COR-L47 (cell line): Measurements from ENCODE around the gene COL8A1.
A peak's percentile ranks its signal among the peaks of the same experiment; 100 is the strongest.

Experiments
- DNase-seq: peaks from one replicate; lab custom pipeline; 2025; lab: John Stamatoyannopoulos, UW

The COL8A1 gene

DNA sequence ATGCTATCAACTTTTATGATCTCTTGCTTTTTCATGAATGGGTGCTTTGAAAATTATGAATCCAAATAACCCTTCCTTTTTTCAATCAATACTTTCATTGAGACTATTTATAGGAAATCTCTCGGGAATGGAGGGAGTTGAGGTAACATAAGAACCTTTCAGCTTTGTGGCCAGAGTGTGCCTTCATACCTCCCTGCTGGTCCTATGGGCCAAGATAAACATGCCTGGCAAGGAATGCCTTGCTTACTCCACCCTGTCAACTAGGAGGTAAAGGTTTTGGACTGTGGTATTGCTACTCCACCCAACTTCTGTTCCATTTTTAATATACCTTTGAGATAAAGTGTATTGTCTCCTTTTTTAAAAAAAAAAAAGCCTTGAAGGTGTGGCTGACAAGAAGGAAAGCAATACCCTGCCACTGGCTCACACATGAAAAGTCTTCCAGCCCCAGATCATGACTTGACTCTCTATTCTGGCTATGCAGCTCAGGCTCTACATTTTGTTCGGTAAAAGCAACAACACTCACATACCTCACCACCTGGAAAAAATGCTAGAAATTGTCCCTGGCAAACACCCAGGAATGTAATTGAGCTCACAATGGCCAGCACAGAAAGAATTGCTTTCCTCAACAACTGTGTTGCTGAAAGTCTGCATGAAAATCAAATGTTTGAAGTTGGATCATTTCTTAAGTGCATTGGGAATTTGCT lies 35.8 kb downstream of the COL8A1 start:
- DNase-seq, result no peak

DNA sequence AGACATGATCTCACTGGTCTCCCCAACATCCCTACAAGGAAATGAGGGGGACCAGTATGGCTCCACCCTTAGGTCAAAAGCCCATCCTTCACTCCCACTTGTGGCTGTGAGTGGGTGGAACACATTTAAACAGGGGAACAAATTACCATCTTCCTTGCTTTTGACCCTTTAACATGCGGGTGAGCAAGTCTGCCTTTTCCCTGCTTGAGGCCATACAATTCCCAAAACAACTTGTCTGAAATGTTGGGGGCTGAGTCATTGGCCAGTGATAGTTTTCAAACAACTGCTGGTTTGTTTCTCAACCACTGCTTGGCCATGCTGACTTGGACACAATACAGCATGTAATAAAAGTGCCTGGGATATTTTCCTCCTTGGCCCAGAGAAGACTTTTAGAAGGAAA lies 39.6 kb downstream of the COL8A1 start:
- no peak for DNase-seq

DNA sequence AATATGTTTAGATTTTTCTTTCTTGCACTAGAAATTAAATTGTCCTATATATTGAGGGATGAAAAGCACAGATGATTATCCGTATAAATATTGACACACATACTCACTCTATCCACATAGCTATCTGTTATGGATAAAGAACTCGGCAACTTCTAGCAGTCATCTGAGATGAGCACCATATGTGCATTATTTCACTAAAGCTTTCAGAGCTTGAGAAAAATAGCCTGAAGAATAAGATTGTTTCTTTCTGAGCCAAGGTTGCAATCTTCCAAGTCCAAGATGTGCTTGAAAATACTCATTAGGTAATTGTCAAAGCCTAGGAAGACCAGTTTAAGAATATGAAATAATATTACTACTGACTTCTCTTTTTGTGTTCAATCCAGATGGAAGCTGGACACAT lies 40.5 kb downstream of the COL8A1 start:
- DNase-seq, result no peak

GRCh38 chr3:99681512-99681911 lies 43.1 kb downstream of the COL8A1 start:
- DNase-seq, result no peak

DNA sequence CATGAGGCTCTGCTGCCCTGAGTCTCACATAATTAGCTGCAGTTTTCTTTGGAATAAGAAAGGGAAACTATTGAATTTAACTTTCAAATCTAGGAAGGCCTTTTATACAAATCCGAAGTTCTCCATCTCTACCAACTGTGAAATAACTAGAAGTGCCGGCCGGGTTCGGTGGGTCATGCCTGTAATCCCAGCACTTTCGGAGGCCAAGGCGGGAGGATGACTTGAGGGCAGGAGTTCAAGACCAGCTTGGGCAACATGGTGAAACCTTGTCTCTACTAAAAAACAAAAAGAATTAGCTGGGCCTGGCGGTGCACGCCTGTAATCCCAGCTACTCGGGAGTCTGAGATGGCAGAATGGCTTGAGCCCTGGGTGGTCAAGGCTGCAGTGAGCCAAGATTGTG lies 43.6 kb downstream of the COL8A1 start:
- no peak for DNase-seq

DNA sequence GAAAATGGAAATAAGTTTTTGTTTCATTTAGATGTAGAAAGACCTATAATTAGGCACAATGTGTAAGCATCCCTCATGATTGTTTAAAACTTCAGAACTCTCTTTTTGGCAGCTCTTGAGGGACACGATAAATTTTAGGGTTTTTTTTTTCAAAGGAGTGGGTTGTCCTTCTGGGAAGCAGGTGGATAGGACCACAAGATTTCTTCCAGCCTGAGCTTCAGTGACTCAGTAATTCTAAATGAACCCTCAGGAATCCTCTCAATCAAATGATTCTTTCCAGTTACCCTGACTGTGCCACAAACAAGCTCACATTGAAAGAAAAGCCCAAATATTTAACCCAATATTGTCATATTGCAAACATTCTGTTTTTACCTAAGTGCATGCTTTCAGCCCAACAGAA lies 45.1 kb downstream of the COL8A1 start:
- DNase-seq, result no peak

- DNase-seq, result no peak
These were observed 45.5 kb downstream of the COL8A1 start for GRCh38 chr3:99683876-99684275.

DNA sequence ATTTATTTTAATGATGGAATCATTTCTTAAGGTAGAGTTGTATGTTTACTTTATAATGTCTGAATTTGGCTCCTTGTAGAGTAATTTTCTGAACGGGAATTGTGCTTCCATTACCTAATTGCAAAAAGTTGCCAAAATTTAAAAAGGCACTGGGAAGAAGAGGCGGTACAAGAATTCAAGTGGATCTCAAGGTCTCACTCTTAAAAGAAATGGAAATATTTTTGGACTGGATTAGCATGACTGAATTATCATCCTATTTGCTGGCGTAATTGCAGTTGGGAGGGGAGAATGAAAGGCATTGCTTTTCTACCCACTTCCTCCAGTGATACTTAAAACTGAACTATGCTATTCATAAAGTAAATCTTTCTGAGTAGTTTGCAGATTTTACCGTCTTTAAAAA lies 46.2 kb downstream of the COL8A1 start:
- no peak for DNase-seq

GRCh38 chr3:99686469-99686868 lies 48.1 kb downstream of the COL8A1 start:
- DNase-seq, result no peak

DNA sequence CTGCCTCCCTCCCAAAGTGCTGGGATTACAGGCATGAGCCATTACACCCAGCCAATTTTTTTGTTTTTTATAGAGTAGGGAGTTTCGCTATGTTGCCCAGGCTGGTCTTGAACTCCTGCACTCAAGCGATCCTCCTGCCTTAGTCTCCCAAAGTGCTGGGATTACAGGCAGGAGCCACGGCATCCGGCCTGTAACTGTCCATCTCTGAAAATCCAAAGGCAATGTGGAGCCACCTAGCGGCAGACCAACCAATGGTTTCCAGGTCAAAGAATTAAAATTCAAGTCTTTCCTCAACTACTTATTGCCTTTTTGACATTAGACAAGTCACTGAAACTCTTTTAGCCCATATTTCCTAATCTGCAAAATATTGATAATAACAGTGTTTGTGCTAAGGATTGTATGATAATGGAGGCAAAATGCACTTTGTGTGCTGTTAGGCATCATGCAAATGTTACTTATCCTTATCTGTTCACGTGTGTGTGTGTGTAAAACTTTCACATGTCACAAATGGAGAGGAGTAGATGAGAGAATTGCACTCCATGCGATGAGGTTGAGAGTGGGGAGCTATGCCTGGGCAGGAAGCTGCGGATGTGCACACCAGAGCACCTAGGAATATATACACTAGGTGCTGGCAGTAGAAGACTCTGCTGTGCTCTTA lies 48.7 kb downstream of the COL8A1 start:
- peak; percentile 14 for DNase-seq

GRCh38 chr3:99690761-99691369 lies 52.5 kb downstream of the COL8A1 start:
- DNase-seq, result no peak

DNA sequence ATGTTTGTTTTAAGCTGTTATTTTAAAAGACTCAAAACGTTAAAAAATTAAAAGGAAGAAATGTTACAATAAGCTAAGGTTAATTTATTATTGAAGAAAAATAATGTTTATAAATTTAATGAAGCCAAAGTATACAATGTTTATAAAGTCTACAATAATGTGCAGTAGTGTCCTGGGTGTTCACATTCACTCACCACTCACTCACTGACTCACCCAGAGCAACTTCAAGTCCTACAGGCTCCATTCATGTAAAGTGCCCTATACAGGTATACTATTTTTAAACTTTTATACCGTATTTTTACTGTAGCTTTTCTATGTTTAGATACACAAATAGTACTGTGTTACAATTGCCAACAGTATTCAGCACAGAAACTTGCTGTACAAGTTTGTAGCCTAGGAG lies 55.2 kb downstream of the COL8A1 start:
- DNase-seq, result no peak

DNA sequence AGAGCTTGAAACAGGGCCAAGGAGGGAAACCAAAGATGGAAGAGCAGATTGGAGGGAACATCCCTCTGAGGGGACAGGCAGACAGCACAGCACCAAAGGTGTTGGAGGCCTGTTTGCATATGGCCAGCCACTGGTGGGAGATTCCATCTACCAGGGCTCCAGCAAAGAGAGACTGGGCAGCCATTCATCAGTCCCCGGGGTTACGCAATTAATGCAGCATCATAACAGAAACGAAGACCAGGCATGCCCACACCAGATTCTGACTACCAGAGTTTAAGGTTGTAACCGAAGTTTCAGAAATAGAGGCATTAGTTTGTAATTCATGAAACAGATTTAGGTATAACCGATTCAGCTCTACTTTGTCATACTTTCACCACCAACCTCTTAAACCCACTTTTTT lies 58.1 kb downstream of the COL8A1 start:
- DNase-seq, result no peak

DNA sequence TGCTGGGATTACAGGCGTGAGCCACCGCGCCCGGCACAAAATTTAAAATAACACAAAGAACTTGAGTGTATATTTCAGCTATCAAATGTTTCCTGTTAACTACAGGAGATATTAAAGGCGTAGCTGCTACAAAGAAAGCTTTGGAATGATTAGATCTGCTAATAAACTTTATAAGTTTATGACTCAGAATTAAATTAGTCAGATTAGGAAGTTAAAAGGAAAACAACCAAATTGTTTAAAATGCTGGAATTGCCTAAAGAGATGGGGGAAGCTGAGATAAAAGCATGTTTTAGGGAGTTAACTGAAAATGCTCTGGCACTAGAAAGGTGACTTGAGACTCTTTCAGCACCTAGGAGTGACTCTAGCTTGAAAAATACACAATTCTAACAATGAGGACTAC lies 58.9 kb downstream of the COL8A1 start:
- DNase-seq, result no peak

DNA sequence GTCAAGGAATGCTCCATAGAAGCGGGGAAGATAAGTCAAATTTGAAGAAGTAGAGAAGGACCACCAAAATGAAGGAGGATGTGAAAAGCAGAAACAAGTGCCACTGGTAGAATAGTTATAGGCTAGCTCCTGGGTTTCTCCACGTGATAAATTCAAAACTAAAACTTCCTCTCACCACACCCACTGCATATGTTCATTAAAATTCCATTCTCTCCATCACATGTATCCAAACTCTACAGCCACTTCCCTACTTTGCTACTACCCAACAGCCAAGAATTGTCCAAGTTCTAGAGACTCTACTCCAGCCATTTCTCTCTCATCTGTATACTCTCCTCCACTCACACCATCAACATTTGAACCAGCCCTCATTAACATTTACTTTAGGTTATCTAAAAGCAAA lies 60.5 kb downstream of the COL8A1 start:
- DNase-seq, result no peak

GRCh38 chr3:99699841-99700240 lies 61.4 kb downstream of the COL8A1 start:
- no peak for DNase-seq

DNA sequence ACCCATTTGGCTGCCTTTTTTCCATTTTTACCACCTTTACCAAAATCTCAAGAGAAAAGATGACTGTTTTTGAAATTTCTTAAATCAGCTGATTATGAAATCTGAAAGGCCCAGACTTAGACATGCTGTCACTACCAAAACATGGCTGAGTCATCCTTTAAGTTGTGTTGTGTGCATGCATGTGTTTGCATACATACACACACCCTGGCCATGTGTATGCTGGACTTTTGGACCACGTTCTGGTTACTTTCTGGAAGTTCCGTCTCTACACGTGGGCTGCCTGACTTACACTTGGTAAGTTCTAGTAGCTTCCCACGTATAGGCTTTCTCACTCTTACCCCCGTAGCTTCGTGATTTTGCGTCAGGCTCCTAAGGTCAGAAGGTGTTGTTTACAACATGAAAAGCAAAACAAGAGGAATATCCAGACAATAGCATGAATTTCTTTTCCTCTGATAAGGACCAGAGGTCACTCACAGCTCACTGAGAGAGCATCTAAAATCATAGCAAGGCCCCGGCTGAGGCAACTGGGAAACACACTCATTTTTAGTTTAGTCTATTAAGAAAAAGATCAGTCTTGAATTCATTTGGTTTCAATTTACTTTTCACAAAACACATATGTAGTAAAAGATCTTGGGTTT lies 62.4 kb downstream of the COL8A1 start:
- DNase-seq, result no peak

DNA sequence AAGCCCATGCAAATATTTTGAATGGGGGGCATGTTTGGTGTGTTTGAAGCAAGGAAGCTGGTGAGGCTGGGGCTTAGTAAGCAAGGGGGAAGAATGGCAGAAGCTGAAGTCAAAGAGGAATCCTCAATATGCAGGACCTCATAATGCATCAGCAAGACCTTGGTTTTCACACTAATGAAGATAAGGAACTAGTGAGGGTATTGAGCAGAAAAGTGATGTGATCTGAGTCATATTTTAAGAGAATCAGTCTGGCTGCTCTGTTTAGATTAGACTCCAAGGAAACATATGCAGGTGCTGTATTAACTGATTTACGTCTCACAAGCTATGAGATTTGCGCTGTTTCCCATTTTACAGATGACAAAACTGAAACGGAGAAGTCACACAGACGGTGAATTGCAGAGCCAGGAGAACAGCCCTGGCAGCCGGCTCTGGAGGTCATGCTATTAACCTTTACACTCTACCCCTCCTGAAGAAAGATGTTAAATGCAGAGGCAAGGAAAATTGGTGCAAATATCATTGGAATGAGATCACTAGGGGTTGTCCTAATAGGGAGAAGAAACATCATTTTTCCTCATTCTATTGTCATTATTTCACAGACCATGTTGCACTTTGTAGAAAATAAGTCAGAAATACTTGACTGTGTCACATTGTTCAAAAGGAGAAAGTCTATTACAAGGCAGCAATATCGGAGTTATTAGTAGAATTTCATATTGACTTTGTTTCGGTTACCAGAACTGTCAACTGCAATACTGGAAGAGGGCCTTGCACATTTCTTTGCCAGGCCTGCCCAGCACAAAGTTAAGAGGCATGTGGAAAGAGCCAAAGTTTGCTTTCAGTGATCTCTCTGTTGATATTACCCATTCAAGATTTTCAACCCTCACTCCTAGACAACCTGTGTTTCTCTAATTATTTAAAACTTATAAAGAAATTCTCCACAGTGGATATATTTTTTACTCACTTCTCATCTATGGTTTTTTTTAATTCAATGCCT lies 64.9 kb downstream of the COL8A1 start:
- no peak for DNase-seq

- DNase-seq, result no peak
These were observed 66.0 kb downstream of the COL8A1 start for GRCh38 chr3:99704417-99704816.

DNA sequence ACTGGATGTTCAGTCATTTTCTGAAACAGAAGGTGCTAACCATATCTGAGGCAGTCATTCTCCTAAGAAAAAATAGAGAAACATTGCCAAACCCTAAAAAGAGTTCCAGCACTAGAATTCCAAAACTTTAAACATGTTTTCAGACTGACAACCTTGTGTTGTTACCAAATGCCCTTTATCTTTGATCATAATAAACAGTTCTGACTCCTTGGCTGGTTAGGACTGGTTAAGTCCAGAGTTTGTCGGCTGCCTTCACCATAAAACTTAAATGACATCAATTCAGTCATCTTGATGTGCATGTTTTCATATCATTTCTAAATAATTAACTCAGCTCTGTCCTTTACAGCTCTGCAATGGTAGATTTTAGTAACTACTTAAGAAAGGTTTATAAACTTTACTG lies 68.0 kb downstream of the COL8A1 start:
- no peak for DNase-seq

GRCh38 chr3:99708207-99708745 lies 69.9 kb downstream of the COL8A1 start:
- DNase-seq, result no peak

DNA sequence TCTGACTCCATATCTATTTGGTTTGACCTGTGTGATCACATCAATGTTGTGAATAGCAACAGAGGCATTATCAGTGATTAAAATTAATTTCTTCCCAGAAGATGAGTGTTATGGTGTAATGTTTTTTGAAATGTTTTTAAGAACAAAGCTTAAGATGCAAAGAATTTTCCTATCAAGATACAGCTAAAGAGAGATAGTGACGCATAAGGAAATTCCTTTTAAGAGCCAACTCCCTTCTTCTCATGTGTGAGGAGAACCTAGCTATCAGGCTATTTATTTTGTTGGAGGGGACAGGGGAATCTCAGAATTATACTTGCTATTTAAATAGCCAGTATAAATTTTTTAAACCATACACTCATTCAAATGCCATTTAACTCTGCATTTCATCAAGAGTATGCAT lies 71.3 kb downstream of the COL8A1 start:
- no peak for DNase-seq
